ENCODE measurements around the gene NTRK2. TPM values are rescaled to one million over a fixed set of nuclear protein-coding genes. Genes with fewer than 3 reads are reported as not detected.

NTRK2 gene
- total and polyA plus RNA-seq, 10 of the 15 experiments (the other 5 are each of a cell fraction or from before 2014, with no cell fraction given), result 0.42 to 4.6 (median 0.65) TPM

- intact Hi-C loops (cut with micrococcal nuclease; ENCODE audit: unreplicated experiment) (no loop called here), in situ Hi-C loops (cut with MboI) (no loop called here)
- H3K27me3 ChIP-seq (replicated peaks in 1 of 2; ENCODE audit: control insufficient read depth in 2 of 2, insufficient read depth in 2 of 2, low read length in 1 of 2), result no peaks in the 10 kb centered on the region
- no peak for DNase-seq (ENCODE audit: low read depth, low spot score)
- H3K9ac ChIP-seq (ENCODE audit: control insufficient read depth, insufficient read depth, low read length), result no peak overlapping the region
- FAIRE-seq, result no peak
- no peak overlapping the region for H3K4me2 ChIP-seq (ENCODE audit: control insufficient read depth, insufficient read depth)
- H3K27ac ChIP-seq (ENCODE audit: control insufficient read depth, insufficient read depth), result no peak overlapping the region
- H4K20me1 ChIP-seq (ENCODE audit: control insufficient read depth, insufficient read depth), result no peaks in the 10 kb centered on the region
- SMC1A ChIA-PET (ENCODE audit: uncharacterized antibody, unreplicated experiment), result interaction anchor here (1.4 kb wide), 1 partner anchor 67 kb away, joined by 3 read pairs; no protein-coding TSS in a partner anchor
- H3K36me3 ChIP-seq (ENCODE audit: control insufficient read depth in 2 of 2, insufficient read depth in 2 of 2, low read length in 1 of 2), result no peaks in the 10 kb centered on the region
- CTCF ChIA-PET, result no interaction called here
- RAD21 ChIA-PET (ENCODE audit: unreplicated experiment), result no interaction called here
- no peak overlapping the region for H2AFZ ChIP-seq (ENCODE audit: control insufficient read depth, low read depth, low read length)
- no peaks in the 10 kb centered on the region for H3K4me1 ChIP-seq (ENCODE audit: control insufficient read depth, insufficient read depth, low read length)
- no peaks in the 10 kb centered on the region for H3K9me3 ChIP-seq (replicated peaks; ENCODE audit: control insufficient read depth, insufficient read depth, low read length)
- POLR2A ChIA-PET, result no interaction called here
- no peaks in the 10 kb centered on the region for H3K79me2 ChIP-seq (ENCODE audit: control insufficient read depth, insufficient read depth, low read length)
- no peak overlapping the region for H3K4me3 ChIP-seq
- 13% methylated on average over 2 of the region's 2 CpGs for WGBS (ENCODE audit: insufficient coverage, insufficient replicate concordance, low lambda C conversion rate, missing lambda C conversion rate)
- BruUV-seq (replicated peaks), result no TSS peak
- ATAC-seq, result no peak
- no peak for TF ChIP-seq ATF7 (IDR thresholded peaks at IDR 0.05; ENCODE audit: low read depth)
- no peak for TF ChIP-seq IRF3 (IDR thresholded peaks at IDR 0.05)
- TF ChIP-seq MXI1 (IDR thresholded peaks at IDR 0.05; ENCODE audit: low read depth, low read length), result no peak
- no peak for TF ChIP-seq NFIC (IDR thresholded peaks at IDR 0.05; ENCODE audit: low read depth, low read length)
- no peak for TF ChIP-seq BACH1 (IDR thresholded peaks at IDR 0.05; ENCODE audit: borderline replicate concordance)
- no peak for TF ChIP-seq PKNOX1 (IDR thresholded peaks at IDR 0.05)
- no peak for TF ChIP-seq JUNB (IDR thresholded peaks at IDR 0.05)
- TF ChIP-seq TCF12 (IDR thresholded peaks at IDR 0.05; ENCODE audit: low read depth, low read length), result no peak
- no peak for TF ChIP-seq MTA2 (IDR thresholded peaks at IDR 0.05; ENCODE audit: low read depth)
- no peak for TF ChIP-seq CHD4 (IDR thresholded peaks at IDR 0.05)
- TF ChIP-seq SMARCA5 (IDR thresholded peaks at IDR 0.05), result no peak
- TF ChIP-seq ZNF274 (IDR thresholded peaks at IDR 0.05; ENCODE audit: insufficient read depth, insufficient read length), result no peak
- TF ChIP-seq, protein P1, sequence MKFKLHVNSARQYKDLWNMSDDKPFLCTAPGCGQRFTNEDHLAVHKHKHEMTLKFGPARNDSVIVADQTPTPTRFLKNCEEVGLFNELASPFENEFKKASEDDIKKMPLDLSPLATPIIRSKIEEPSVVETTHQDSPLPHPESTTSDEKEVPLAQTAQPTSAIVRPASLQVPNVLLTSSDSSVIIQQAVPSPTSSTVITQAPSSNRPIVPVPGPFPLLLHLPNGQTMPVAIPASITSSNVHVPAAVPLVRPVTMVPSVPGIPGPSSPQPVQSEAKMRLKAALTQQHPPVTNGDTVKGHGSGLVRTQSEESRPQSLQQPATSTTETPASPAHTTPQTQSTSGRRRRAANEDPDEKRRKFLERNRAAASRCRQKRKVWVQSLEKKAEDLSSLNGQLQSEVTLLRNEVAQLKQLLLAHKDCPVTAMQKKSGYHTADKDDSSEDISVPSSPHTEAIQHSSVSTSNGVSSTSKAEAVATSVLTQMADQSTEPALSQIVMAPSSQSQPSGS (IDR thresholded peaks at IDR 0.05; ENCODE audit: low read length), result no peak
- TF ChIP-seq BHLHE40 (IDR thresholded peaks at IDR 0.05; ENCODE audit: borderline replicate concordance in 1 of 2, low read depth in 2 of 2, low read length in 1 of 2), result no peak
- no peak for TF ChIP-seq ASH2L (IDR thresholded peaks at IDR 0.05; ENCODE audit: borderline replicate concordance, low read depth)
- no peak for TF ChIP-seq ATF3 (IDR thresholded peaks at IDR 0.05; ENCODE audit: borderline replicate concordance, extremely low read depth, low read depth, low read length)
- TF ChIP-seq, protein P2, sequence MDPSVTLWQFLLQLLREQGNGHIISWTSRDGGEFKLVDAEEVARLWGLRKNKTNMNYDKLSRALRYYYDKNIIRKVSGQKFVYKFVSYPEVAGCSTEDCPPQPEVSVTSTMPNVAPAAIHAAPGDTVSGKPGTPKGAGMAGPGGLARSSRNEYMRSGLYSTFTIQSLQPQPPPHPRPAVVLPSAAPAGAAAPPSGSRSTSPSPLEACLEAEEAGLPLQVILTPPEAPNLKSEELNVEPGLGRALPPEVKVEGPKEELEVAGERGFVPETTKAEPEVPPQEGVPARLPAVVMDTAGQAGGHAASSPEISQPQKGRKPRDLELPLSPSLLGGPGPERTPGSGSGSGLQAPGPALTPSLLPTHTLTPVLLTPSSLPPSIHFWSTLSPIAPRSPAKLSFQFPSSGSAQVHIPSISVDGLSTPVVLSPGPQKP (IDR thresholded peaks at IDR 0.05; ENCODE audit: low read depth, low read length), result no peak
- no peak for TF ChIP-seq NFXL1 (IDR thresholded peaks at IDR 0.05; ENCODE audit: borderline replicate concordance)
- TF ChIP-seq, protein P3, sequence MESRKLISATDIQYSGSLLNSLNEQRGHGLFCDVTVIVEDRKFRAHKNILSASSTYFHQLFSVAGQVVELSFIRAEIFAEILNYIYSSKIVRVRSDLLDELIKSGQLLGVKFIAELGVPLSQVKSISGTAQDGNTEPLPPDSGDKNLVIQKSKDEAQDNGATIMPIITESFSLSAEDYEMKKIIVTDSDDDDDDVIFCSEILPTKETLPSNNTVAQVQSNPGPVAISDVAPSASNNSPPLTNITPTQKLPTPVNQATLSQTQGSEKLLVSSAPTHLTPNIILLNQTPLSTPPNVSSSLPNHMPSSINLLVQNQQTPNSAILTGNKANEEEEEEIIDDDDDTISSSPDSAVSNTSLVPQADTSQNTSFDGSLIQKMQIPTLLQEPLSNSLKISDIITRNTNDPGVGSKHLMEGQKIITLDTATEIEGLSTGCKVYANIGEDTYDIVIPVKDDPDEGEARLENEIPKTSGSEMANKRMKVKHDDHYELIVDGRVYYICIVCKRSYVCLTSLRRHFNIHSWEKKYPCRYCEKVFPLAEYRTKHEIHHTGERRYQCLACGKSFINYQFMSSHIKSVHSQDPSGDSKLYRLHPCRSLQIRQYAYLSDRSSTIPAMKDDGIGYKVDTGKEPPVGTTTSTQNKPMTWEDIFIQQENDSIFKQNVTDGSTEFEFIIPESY (IDR thresholded peaks at IDR 0.05), result no peak
- TF ChIP-seq KLF5 (IDR thresholded peaks at IDR 0.05; ENCODE audit: partially characterized antibody), result no peak
Measured at GRCh38 chr9:84900421-84900820, 230.9 kb downstream of the NTRK2 start.
